ENCODE results near the gene FOLR1.

FOLR1 gene

DNA sequence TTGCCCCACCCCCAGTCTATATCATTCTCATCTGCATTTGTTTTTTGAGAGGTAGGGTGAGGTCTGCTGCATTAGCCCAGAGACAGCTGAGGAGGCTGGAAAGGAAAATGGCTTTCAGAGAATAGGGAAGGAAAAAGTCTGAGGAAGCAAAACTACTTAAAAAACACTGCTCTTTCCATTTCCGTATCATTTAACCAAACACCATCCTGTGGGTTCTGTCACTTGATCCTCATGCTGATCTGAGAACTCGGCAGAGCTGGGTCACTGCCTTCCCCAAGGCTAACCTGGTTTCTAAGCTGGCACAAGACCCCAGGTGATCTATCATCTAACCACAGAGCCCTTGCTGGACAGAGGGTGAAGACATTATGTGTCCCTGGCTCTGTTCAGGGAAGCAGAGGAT, 25.9 kb downstream of the FOLR1 start:
- no peak for DNase-seq (ENCODE audit: low read depth in 1 of 2, low spot score in 1 of 2)
- Histone ChIP-seq H3K27me3 (ENCODE audit: insufficient read depth, poor library complexity, severe bottlenecking) (no peaks in the 10 kb centered on the region), H3K27ac (replicated peaks) (peak overlapping the region; percentile 26; the same call in 1 of the 2 replicates), H3K4me3 (replicated peaks; ENCODE audit: insufficient read depth, low read length) (no peak overlapping the region)
- TF ChIP-seq, protein P1, sequence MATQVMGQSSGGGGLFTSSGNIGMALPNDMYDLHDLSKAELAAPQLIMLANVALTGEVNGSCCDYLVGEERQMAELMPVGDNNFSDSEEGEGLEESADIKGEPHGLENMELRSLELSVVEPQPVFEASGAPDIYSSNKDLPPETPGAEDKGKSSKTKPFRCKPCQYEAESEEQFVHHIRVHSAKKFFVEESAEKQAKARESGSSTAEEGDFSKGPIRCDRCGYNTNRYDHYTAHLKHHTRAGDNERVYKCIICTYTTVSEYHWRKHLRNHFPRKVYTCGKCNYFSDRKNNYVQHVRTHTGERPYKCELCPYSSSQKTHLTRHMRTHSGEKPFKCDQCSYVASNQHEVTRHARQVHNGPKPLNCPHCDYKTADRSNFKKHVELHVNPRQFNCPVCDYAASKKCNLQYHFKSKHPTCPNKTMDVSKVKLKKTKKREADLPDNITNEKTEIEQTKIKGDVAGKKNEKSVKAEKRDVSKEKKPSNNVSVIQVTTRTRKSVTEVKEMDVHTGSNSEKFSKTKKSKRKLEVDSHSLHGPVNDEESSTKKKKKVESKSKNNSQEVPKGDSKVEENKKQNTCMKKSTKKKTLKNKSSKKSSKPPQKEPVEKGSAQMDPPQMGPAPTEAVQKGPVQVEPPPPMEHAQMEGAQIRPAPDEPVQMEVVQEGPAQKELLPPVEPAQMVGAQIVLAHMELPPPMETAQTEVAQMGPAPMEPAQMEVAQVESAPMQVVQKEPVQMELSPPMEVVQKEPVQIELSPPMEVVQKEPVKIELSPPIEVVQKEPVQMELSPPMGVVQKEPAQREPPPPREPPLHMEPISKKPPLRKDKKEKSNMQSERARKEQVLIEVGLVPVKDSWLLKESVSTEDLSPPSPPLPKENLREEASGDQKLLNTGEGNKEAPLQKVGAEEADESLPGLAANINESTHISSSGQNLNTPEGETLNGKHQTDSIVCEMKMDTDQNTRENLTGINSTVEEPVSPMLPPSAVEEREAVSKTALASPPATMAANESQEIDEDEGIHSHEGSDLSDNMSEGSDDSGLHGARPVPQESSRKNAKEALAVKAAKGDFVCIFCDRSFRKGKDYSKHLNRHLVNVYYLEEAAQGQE (IDR thresholded peaks at IDR 0.05; ENCODE audit: insufficient replicate concordance, low read depth) = no peak
- TF ChIP-seq, protein P2, sequence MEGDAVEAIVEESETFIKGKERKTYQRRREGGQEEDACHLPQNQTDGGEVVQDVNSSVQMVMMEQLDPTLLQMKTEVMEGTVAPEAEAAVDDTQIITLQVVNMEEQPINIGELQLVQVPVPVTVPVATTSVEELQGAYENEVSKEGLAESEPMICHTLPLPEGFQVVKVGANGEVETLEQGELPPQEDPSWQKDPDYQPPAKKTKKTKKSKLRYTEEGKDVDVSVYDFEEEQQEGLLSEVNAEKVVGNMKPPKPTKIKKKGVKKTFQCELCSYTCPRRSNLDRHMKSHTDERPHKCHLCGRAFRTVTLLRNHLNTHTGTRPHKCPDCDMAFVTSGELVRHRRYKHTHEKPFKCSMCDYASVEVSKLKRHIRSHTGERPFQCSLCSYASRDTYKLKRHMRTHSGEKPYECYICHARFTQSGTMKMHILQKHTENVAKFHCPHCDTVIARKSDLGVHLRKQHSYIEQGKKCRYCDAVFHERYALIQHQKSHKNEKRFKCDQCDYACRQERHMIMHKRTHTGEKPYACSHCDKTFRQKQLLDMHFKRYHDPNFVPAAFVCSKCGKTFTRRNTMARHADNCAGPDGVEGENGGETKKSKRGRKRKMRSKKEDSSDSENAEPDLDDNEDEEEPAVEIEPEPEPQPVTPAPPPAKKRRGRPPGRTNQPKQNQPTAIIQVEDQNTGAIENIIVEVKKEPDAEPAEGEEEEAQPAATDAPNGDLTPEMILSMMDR (IDR thresholded peaks at IDR 0.05; ENCODE audit: insufficient read depth, low read length) = no peak
- TF ChIP-seq GABPA (IDR thresholded peaks at IDR 0.05; ENCODE audit: low read depth) (no peak), POLR2AphosphoS5 (IDR thresholded peaks at IDR 0.05; ENCODE audit: low read depth) (no peak), SPI1 (IDR thresholded peaks at IDR 0.05; ENCODE audit: borderline replicate concordance, low read depth) (no peak)

DNA sequence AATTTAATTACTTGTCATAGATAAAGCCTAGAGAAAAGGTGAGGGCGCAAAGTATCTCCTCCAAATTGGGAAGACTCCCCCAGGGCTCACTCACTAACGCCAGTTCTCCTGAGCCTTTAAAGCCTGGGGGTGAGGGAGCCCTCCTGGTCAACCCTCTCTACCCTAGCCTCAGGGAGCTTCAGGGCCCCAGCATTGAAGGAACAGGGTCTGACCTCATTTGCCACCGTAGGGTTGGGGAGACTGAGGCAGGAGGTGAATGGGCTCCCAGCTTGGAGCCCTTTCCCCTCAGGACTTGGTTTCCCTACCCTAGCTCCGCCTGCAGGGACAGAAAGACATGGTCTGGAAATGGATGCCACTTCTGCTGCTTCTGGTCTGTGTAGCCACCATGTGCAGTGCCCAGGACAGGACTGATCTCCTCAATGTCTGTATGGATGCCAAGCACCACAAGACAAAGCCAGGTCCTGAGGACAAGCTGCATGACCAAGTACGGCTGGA, 26.4 kb downstream of the FOLR1 start:
- H3K27me3 ChIP-seq (ENCODE audit: insufficient read depth, poor library complexity, severe bottlenecking) = no peaks in the 10 kb centered on the region
- no peak for DNase-seq (ENCODE audit: low read depth in 1 of 2, low spot score in 1 of 2)
- H3K27ac ChIP-seq (replicated peaks) = peak overlapping the region; percentile 26; the same call in 1 of the 2 replicates
- TF ChIP-seq SPI1 (IDR thresholded peaks at IDR 0.05; ENCODE audit: borderline replicate concordance, low read depth) (no peak), POLR2AphosphoS5 (IDR thresholded peaks at IDR 0.05; ENCODE audit: low read depth) (no peak), GABPA (IDR thresholded peaks at IDR 0.05; ENCODE audit: low read depth) (no peak)
- TF ChIP-seq, protein P1 (IDR thresholded peaks at IDR 0.05; ENCODE audit: insufficient replicate concordance, low read depth) = no peak
- no peak overlapping the region for H3K4me3 ChIP-seq (replicated peaks; ENCODE audit: insufficient read depth, low read length)

DNA sequence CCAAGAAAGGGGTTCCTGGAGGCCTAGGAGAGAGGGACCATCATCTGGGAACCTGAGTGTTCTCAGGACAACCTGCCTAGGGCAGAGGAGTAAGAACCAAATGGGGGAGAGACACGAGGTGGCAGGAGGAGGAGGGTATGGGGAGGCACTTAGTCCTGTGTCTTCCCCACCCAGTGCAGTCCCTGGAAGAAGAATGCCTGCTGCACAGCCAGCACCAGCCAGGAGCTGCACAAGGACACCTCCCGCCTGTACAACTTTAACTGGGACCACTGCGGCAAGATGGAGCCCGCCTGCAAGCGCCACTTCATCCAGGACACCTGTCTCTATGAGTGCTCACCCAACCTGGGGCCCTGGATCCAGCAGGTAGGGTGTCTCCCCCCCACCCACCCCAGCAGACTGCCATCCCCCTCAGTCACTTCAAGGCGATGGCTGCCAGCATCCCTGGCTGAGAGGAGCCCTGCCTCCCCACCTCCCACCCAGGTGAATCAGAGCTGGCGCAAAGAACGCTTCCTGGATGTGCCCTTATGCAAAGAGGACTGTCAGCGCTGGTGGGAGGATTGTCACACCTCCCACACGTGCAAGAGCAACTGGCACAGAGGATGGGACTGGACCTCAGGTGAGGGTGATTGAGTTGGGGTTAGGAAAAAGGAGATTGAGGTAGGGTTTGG, 28.9 kb downstream of the FOLR1 start:
- TF ChIP-seq SPI1 (IDR thresholded peaks at IDR 0.05; ENCODE audit: borderline replicate concordance, low read depth) = no peak
- TF ChIP-seq GABPA (IDR thresholded peaks at IDR 0.05; ENCODE audit: low read depth) = no peak
- TF ChIP-seq, protein P1 (IDR thresholded peaks at IDR 0.05; ENCODE audit: insufficient replicate concordance, low read depth) = no peak
- no peak for TF ChIP-seq POLR2AphosphoS5 (IDR thresholded peaks at IDR 0.05; ENCODE audit: low read depth)
- TF ChIP-seq, protein P2 (IDR thresholded peaks at IDR 0.05; ENCODE audit: insufficient read depth, low read length) = no peak
- no peak overlapping the region for H3K4me3 ChIP-seq (replicated peaks; ENCODE audit: insufficient read depth, low read length)
- DNase-seq (ENCODE audit: low read depth in 1 of 2, low spot score in 1 of 2) = no peak
- no peaks in the 10 kb centered on the region for H3K27me3 ChIP-seq (ENCODE audit: insufficient read depth, poor library complexity, severe bottlenecking)
- no peak overlapping the region for H3K27ac ChIP-seq (replicated peaks)
